ENCODE results near the gene EEF1G.

DNA sequence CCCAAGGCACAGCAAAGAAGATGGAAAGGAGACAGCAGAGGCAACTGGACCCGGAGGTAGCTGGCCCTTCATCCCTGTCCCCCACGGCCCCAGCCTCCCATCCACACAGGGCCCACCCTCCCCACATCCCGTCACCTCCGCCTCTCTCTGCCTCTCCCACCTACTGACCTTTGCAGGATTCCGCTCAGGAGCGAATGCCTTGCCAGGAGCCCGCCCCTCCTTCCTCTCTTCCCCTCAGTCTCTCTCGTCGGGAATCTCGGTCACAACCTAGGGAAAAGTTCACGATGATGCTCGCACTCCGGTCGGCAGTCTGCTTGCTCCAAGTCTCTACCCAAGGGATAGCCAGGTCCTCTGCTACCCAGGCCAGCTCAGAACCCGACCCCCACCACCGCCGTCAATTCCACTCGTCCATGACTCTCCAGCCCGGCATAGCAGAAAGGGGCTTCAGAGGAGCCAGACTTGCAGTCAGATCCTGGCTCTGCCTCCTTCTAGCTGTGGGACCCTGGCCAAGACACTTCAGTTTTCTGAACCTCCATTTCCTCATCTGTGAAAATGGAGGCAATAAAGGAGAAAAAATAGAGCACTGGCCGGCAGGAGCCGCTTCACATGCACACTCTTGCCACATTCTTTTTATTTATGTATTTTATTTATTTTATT, 37.3 kb downstream of the EEF1G start:
- TF ChIP-seq, protein P1, sequence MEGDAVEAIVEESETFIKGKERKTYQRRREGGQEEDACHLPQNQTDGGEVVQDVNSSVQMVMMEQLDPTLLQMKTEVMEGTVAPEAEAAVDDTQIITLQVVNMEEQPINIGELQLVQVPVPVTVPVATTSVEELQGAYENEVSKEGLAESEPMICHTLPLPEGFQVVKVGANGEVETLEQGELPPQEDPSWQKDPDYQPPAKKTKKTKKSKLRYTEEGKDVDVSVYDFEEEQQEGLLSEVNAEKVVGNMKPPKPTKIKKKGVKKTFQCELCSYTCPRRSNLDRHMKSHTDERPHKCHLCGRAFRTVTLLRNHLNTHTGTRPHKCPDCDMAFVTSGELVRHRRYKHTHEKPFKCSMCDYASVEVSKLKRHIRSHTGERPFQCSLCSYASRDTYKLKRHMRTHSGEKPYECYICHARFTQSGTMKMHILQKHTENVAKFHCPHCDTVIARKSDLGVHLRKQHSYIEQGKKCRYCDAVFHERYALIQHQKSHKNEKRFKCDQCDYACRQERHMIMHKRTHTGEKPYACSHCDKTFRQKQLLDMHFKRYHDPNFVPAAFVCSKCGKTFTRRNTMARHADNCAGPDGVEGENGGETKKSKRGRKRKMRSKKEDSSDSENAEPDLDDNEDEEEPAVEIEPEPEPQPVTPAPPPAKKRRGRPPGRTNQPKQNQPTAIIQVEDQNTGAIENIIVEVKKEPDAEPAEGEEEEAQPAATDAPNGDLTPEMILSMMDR (IDR thresholded peaks at IDR 0.05): no peak
- TF ChIP-seq EP300 (IDR thresholded peaks at IDR 0.05) (no peak), POLR2AphosphoS5 (IDR thresholded peaks at IDR 0.05) (no peak), POLR2A (IDR thresholded peaks at IDR 0.05) (no peak)
